CD4-positive, alpha-beta T cell treated with Interleukin-15 for 1 hour (primary cell): ENCODE data around the gene AHCYL2.
"Not testable (repeated sequence)": the region's sequence is repeated elsewhere in the genome, so short reads cannot be mapped to it uniquely, and the experiment has no call there.

Experiments used
- DNase-seq: peaks from one replicate; pipeline ENCODE4 v3.0.0-alpha.2; 2020

The AHCYL2 gene

GRCh38 chr7:129245533-129245932 is 20.7 kb downstream of the AHCYL2 start:
- no peak for DNase-seq

DNA sequence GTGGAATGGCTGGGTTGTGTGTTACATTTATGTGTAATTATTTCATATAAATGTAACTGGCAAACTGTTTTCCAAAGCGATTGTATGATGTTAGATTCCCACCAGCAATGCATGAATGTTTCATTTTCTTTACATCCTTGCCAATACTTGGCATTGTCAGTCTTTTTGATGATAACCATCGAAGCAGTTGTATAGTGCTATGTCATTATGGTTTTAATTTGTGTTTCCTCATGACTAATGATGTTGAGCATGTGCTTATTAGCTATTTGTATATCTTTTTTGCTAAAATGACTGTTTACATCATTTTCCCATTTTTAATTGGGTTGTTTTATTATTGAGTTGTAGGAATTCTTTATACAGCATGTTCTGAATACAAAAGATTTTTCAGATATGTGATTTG is 22.3 kb downstream of the AHCYL2 start:
- no peak for DNase-seq

DNA sequence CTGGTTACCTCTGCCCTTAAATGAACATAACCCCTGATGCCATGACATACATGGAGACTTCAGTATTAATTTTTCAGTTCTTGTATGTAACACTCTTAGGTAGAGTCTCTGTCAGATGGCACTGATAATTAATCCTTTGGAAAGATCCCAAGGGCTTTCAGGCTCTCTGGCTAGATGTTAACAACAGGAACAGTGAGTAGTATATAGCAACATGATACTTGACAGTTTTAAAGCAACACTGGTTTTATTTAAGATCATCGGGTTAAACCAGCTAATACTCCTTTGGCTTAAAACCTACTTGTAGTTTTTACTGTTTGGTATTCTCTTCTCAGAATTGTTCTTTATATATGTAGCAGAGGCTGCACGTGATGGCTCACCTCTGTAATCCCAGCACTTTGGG is 27.3 kb downstream of the AHCYL2 start:
- no peak for DNase-seq

GRCh38 chr7:129252603-129253002 is 27.8 kb downstream of the AHCYL2 start:
- DNase-seq: not testable (repeated sequence)

GRCh38 chr7:129255800-129256199 is 31.0 kb downstream of the AHCYL2 start:
- no peak for DNase-seq

GRCh38 chr7:129256221-129256620 is 31.4 kb downstream of the AHCYL2 start:
- no peak for DNase-seq

GRCh38 chr7:129257168-129257567 is 32.3 kb downstream of the AHCYL2 start:
- no peak for DNase-seq

DNA sequence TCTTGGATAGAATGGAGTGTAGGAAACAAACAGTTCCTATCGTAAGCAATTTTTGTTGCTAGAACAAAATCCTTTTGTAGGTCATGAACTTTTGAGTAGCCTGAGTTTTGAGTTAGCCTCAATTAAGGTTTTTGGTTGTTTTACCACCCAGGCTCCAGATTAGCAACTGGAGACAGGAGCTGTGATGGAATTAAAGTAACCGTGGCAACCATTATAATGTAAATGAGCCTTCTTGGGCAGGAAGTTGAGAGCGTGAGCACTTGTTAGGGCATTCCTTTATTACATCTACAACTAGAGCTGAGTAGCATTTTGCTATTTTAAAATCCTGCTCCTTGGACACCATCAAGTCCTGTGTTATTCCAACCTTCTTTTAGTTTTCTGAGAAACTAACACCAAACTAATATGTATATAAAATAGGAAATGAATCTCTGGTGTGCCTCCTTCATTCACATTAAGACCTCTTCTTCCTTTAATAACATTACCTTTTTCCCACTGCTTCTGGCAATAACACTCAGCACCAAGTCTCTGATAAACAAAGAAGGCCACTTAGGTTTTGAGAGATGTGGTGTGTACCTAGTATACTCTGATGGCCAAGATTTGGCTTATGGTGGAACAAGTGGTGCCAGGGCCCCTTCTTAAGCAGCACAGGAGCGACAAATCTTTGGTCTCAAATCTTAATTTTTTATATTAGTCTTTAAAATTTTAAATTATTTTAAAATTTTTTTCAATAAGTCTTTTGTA is 34.0 kb downstream of the AHCYL2 start:
- no peak for DNase-seq

DNA sequence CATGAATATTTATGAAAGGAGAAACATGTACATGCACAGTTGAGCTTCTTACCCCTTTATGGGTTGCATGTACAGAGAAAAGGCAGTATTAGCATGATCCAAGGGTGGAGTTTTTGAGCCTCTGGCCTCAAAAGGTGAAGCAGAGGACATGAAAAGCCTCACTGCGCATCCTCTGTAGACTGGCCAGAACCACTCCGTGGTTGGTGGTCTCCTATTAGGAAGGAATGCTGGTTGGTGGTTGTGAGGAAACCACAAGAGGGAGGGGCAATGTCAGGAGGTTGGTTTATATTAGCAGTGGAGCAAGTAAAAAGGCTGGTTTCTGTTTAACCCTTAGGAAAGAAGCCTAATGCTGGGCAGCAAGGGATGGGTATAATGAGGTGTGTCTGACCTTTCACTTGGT is 37.5 kb downstream of the AHCYL2 start:
- no peak for DNase-seq

GRCh38 chr7:129263168-129263567 is 38.3 kb downstream of the AHCYL2 start:
- DNase-seq: no peak

- no peak for DNase-seq
Measured at GRCh38 chr7:129264534-129264933, 39.7 kb downstream of the AHCYL2 start.

GRCh38 chr7:129265328-129265727 is 40.5 kb downstream of the AHCYL2 start:
- no peak for DNase-seq

GRCh38 chr7:129266181-129266580 is 41.4 kb downstream of the AHCYL2 start:
- DNase-seq: no peak

- DNase-seq: no peak
Measured at GRCh38 chr7:129270077-129270476, 45.2 kb downstream of the AHCYL2 start.

DNA sequence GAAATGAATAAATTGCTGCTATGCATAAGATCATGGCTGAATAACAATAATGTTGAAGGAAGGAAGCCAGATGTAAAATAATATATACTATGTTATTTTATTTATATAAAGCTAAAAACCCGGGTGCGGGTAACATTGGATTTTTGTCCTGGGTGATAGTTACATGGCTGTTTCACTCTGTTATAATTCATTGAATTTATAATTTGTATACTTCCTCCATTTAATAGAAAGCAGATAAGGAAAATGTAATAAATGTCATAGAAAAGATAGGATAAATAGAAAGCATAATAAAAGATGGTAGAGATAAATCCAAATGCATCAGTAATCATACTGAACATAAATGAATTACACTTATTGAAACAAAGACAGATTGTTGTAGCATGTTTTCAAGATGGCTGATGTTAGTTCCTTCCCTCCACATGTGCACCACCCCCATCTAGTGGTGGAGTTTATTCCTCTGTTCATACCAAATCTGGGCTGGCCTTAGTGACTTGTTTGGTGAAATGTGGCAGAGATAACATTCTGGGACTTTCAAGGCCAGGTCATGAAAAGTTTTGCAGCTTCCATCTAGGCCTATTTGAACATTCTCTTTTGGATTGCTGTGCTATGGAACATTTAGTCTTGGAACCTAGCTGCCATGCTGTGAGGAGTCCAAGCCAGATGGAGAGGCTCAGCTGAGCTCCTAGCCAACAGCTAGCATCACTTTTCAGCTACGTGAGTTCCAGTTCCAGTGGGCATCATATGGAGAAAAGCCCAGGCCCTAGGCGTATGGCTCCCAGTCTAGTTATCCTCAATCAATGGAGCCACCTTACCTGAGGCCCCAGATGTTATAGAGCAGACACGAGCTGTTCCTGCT is 46.9 kb downstream of the AHCYL2 start:
- peak; percentile 55 for DNase-seq

GRCh38 chr7:129273936-129274335 is 49.1 kb downstream of the AHCYL2 start:
- DNase-seq: no peak

DNA sequence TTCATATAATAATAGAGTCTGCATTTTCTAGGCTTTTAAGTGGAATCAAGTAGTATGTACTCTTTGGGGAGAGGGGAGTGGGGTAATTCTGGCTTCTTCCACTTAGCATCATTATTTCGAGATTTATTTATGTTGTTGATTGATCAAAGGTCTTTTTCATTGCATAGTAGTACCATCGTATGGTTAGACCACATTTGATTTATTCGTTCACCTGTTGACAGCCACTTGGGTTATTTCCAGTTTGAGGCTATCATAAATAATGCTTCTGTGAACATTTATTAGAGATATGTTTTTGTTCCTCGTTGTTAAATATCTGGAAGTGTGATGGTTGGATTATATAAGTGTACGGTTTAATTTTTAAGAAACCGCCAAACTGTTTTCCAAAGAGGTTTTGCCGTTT is 52.8 kb downstream of the AHCYL2 start:
- no peak for DNase-seq

GRCh38 chr7:129278688-129279087 is 53.9 kb downstream of the AHCYL2 start:
- no peak for DNase-seq

DNA sequence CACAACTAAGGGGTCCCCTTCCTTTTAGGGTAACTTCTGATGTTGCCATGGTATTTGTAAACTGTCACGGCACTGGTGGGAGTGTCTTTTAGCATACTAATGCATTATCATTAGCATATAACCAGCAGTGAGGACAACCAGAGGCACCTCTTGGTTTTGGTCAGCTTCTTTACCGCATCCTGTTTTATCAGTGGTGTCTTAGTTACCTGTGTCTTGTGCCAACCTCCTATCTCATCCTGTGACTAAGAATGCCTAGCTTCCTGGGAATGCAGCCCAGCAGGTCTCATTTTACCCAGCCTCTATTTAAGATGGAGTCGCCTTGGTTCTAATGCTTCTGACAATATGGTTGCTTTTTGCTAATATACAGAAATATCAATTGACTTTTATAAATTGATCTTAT is 54.9 kb downstream of the AHCYL2 start:
- DNase-seq: no peak

DNA sequence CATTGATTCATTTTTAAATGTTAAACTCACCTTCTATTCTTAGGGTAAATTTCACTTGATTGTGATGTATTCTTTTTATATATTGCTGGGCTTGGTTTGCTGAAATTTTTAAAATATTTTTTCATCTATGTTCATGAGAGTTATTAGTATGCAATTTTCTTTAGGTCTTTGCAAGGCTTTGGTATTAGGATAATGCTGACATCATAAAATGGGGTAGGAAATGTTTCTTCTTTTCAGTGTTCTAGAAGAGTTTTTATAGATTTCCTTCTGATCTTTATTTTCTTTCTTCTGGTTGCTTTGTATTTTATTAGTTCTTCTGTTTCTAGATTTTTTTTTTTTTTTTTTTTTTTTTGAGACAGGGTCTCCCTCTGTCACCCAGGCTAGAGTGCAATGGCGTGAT is 56.3 kb downstream of the AHCYL2 start:
- DNase-seq: no peak

GRCh38 chr7:129282865-129283264 is 58.0 kb downstream of the AHCYL2 start:
- no peak for DNase-seq

GRCh38 chr7:129283936-129284335 is 59.1 kb downstream of the AHCYL2 start:
- DNase-seq: no peak

GRCh38 chr7:129285111-129285510 is 60.3 kb downstream of the AHCYL2 start:
- no peak for DNase-seq

GRCh38 chr7:129292861-129293260 is 68.0 kb downstream of the AHCYL2 start:
- no peak for DNase-seq
